Hepatocyte (in vitro differentiated cells): Measurements from ENCODE around the gene SNRNP200. TPM values are rescaled to one million over a fixed set of nuclear protein-coding genes. Genes with fewer than 3 reads are reported as not detected.
A peak's percentile ranks its signal among the peaks of the same experiment; 100 is the strongest.

Experiments used
- DNase-seq: peaks from one replicate; pipeline ENCODE4 v3.0.0-alpha.2; 2016; ENCODE audit warnings: low spot score
- H2AFZ ChIP-seq: fragments of 200-600 bp; sonication (generic); 2 replicates; pipeline ENCODE4 v1.6.0; 2016; ENCODE audit warnings: antibody characterized with exemption, mild to moderate bottlenecking
- H3K27ac ChIP-seq: fragments of 200-600 bp; sonication (generic); 2 replicates; pipeline ENCODE4 v1.5.1; 2016; ENCODE audit warnings: mild to moderate bottlenecking
- H3K27me3 ChIP-seq: fragments of 200-600 bp; sonication (generic); 2 replicates; pipeline ENCODE4 v1.6.1; 2016
- H3K36me3 ChIP-seq: fragments of 200-600 bp; sonication (generic); replicated peaks from 2 replicates; pipeline ENCODE4 v1.5.1; 2016; ENCODE audit warnings: low read depth; ENCODE audit not compliant: insufficient read depth
- H3K4me1 ChIP-seq: fragments of 200-600 bp; sonication (generic); 2 replicates; pipeline ENCODE4 v1.5.1; 2016; ENCODE audit warnings: mild to moderate bottlenecking, moderate library complexity; ENCODE audit not compliant: insufficient read depth
- H3K4me2 ChIP-seq: fragments of 200-600 bp; sonication (generic); 2 replicates; pipeline ENCODE4 v1.6.0; 2016
- H3K4me3 ChIP-seq: fragments of 200-600 bp; sonication (generic); 2 replicates; pipeline ENCODE4 v1.5.1; 2016; ENCODE audit warnings: mild to moderate bottlenecking
- H3K79me2 ChIP-seq: fragments of 200-600 bp; sonication (generic); 2 replicates; pipeline ENCODE4 v1.6.0; 2017; ENCODE audit warnings: mild to moderate bottlenecking
- H3K9me2 ChIP-seq: fragments of 200-600 bp; sonication (generic); replicated peaks from 2 replicates; pipeline ENCODE4 v1.6.0; 2017; ENCODE audit warnings: mild to moderate bottlenecking; ENCODE audit not compliant: insufficient read depth
- H3K9me3 ChIP-seq: fragments of 200-600 bp; sonication (generic); 2 replicates; pipeline ENCODE4 v1.5.1; 2016; ENCODE audit warnings: low read depth, mild to moderate bottlenecking
- H4K20me1 ChIP-seq: fragments of 200-600 bp; sonication (generic); 2 replicates; pipeline ENCODE4 v1.6.0; 2016; ENCODE audit warnings: mild to moderate bottlenecking; ENCODE audit not compliant: insufficient read depth, poor library complexity, severe bottlenecking
- EZH2 ChIP-seq: fragments of 200-600 bp; sonication (generic); IDR thresholded peaks from 2 replicates; pipeline ENCODE4 v1.6.1; 2016; ENCODE audit warnings: antibody characterized with exemption, mild to moderate bottlenecking, borderline replicate concordance
- EZH2phosphoT487 ChIP-seq: fragments of 200-600 bp; sonication (generic); IDR thresholded peaks from one replicate; pipeline ENCODE4 v1.6.1; 2018; ENCODE audit warnings: antibody characterized with exemption, mild to moderate bottlenecking, low read depth, moderate library complexity; ENCODE audit not compliant: unreplicated experiment, severe bottlenecking
- WGBS: methylation state at CpG from one replicate; pipeline ENCODE4 v1.1.6; 2016; ENCODE audit warnings: low lambda C conversion rate; ENCODE audit errors: missing lambda C conversion rate; 5-methylcytosine and 5-hydroxymethylcytosine counted together
- polyA plus RNA-seq: library from polyadenylated mRNA; unstranded; fragments of >200 nt; fragmentation: Nextera tagmentation; extraction: Ambion mirVana; gene quantifications from 2 replicates; pipeline ENCODE4 v1.2.1, GENCODE V29; 2016
- total RNA-seq: library from RNA; depleted of rRNA; stranded (reverse); fragments of >200 nt; gene quantifications from 2 replicates; pipeline ENCODE4 v1.2.3, GENCODE V29; 2014
- TF ChIP-seq, protein P1 (sequence below): fragments of 200-600 bp; sonication (generic); IDR thresholded peaks from 2 replicates; pipeline ENCODE4 v1.5.1; 2016; ENCODE audit warnings: antibody characterized with exemption, mild to moderate bottlenecking; ENCODE audit not compliant: poor library complexity

Gene SNRNP200
- total and polyA plus RNA-seq, 2 experiments from 2014 or later: 59.8 to 60.9 TPM

- peaks cover 15% of the 10 kb centered on the region for H4K20me1 ChIP-seq
- H3K36me3 ChIP-seq: no peaks in the 10 kb centered on the region
- peak overlapping the region; percentile 90 for H3K27ac ChIP-seq
- TF ChIP-seq EZH2: no peak
- TF ChIP-seq, protein P1, sequence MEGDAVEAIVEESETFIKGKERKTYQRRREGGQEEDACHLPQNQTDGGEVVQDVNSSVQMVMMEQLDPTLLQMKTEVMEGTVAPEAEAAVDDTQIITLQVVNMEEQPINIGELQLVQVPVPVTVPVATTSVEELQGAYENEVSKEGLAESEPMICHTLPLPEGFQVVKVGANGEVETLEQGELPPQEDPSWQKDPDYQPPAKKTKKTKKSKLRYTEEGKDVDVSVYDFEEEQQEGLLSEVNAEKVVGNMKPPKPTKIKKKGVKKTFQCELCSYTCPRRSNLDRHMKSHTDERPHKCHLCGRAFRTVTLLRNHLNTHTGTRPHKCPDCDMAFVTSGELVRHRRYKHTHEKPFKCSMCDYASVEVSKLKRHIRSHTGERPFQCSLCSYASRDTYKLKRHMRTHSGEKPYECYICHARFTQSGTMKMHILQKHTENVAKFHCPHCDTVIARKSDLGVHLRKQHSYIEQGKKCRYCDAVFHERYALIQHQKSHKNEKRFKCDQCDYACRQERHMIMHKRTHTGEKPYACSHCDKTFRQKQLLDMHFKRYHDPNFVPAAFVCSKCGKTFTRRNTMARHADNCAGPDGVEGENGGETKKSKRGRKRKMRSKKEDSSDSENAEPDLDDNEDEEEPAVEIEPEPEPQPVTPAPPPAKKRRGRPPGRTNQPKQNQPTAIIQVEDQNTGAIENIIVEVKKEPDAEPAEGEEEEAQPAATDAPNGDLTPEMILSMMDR: no peak
- TF ChIP-seq EZH2phosphoT487: no peak
- no peaks in the 10 kb centered on the region for H3K9me2 ChIP-seq
- DNase-seq: peak; percentile 59
- H3K79me2 ChIP-seq: peaks cover 75% of the 10 kb centered on the region
- H2AFZ ChIP-seq: no peak overlapping the region
- peak overlapping the region; percentile 54 for H3K4me2 ChIP-seq
- H3K4me1 ChIP-seq: peaks cover 47% of the 10 kb centered on the region
- WGBS: 80% methylated on average over 6 of the region's 6 CpGs
- no peaks in the 10 kb centered on the region for H3K9me3 ChIP-seq
- H3K27me3 ChIP-seq: no peaks in the 10 kb centered on the region
- no peak overlapping the region for H3K4me3 ChIP-seq
These were observed 43.9 kb downstream of the SNRNP200 start for GRCh38 chr2:96261328-96262003.

GRCh38 chr2:96260387-96261260, 44.7 kb downstream of the SNRNP200 start:
- H3K79me2 ChIP-seq: peaks cover 84% of the 10 kb centered on the region
- no peaks in the 10 kb centered on the region for H3K27me3 ChIP-seq
- H3K9me2 ChIP-seq: no peaks in the 10 kb centered on the region
- H2AFZ ChIP-seq: no peak overlapping the region
- peak overlapping the region; percentile 54 for H3K4me2 ChIP-seq
- TF ChIP-seq EZH2: no peak
- TF ChIP-seq, protein P1: peak; percentile 36
- H3K4me1 ChIP-seq: peaks cover 47% of the 10 kb centered on the region
- no peaks in the 10 kb centered on the region for H3K9me3 ChIP-seq
- H3K36me3 ChIP-seq: no peaks in the 10 kb centered on the region
- peaks cover 15% of the 10 kb centered on the region for H4K20me1 ChIP-seq
- 50% methylated on average over 10 of the region's 10 CpGs for WGBS
- peak overlapping the region; percentile 90 for H3K27ac ChIP-seq
- DNase-seq: peak; percentile 83
- H3K4me3 ChIP-seq: no peak overlapping the region

GRCh38 chr2:96259497-96259921, 45.8 kb downstream of the SNRNP200 start:
- H3K27me3 ChIP-seq: no peaks in the 10 kb centered on the region
- TF ChIP-seq EZH2 (no peak), EZH2phosphoT487 (no peak)
- TF ChIP-seq, protein P1: no peak
- no peaks in the 10 kb centered on the region for H3K36me3 ChIP-seq
- peak; percentile 28 for DNase-seq
- peaks cover 45% of the 10 kb centered on the region for H3K4me1 ChIP-seq
- 90% methylated on average over 5 of the region's 5 CpGs for WGBS
- H3K9me3 ChIP-seq: no peaks in the 10 kb centered on the region
- H3K9me2 ChIP-seq: no peaks in the 10 kb centered on the region
- H3K4me3 ChIP-seq: no peak overlapping the region
- no peak overlapping the region for H2AFZ ChIP-seq
- H4K20me1 ChIP-seq: peaks cover 7% of the 10 kb centered on the region
- H3K4me2 ChIP-seq: peak overlapping the region; percentile 54
- peak overlapping the region; percentile 90 for H3K27ac ChIP-seq
- H3K79me2 ChIP-seq: peaks cover 79% of the 10 kb centered on the region
